H9 (cell line): ENCODE data around the gene MICALL1. TPM values are rescaled to one million over a fixed set of nuclear protein-coding genes. Genes with fewer than 3 reads are reported as not detected.

ENCODE experiments used
- DNase-seq: peaks from one replicate; pipeline ENCODE4 v3.0.0-alpha.2; 2017
- H2AFZ ChIP-seq: one replicate; pipeline ENCODE4 v1.6.1; 2013; ENCODE audit warnings: mild to moderate bottlenecking, low read length, control low read depth, moderate library complexity
- H2AK5ac ChIP-seq: 2 replicates; pipeline ENCODE4 v1.6.1; 2013; ENCODE audit warnings: low read length, control low read depth, mixed read lengths; ENCODE audit not compliant: insufficient read length
- H2BK120ac ChIP-seq: one replicate; pipeline ENCODE4 v1.6.1; 2013; ENCODE audit warnings: low read depth, mild to moderate bottlenecking, low read length, control low read depth, inconsistent platforms; ENCODE audit not compliant: poor library complexity, severe bottlenecking
- H2BK12ac ChIP-seq: 2 replicates; pipeline ENCODE4 v1.6.1; 2013; ENCODE audit warnings: low read length, control low read depth, mixed read lengths, low read depth; ENCODE audit not compliant: insufficient read length
- H2BK15ac ChIP-seq: 2 replicates; pipeline ENCODE4 v1.6.1; 2013; ENCODE audit warnings: low read depth, low read length, control low read depth
- H2BK20ac ChIP-seq: one replicate; pipeline ENCODE4 v1.6.1; 2013; ENCODE audit warnings: low read depth, mild to moderate bottlenecking, low read length, control low read depth, inconsistent platforms; ENCODE audit not compliant: poor library complexity, severe bottlenecking
- H2BK5ac ChIP-seq: 2 replicates; pipeline ENCODE4 v1.6.1; 2013; ENCODE audit warnings: low read length, control low read depth, mixed read lengths; ENCODE audit not compliant: insufficient read length
- H3K14ac ChIP-seq: 2 replicates; pipeline ENCODE4 v1.6.1; 2013; ENCODE audit warnings: low read length, control low read depth; ENCODE audit not compliant: insufficient read depth
- H3K18ac ChIP-seq: 2 replicates; pipeline ENCODE4 v1.6.1; 2013; ENCODE audit warnings: low read depth, mild to moderate bottlenecking, mixed read lengths, low read length, control low read depth; ENCODE audit not compliant: insufficient read length
- H3K23ac ChIP-seq: 2 replicates; pipeline ENCODE4 v1.6.1; 2013; ENCODE audit warnings: low read length, control low read depth, mixed read lengths, low read depth; ENCODE audit not compliant: insufficient read length
- H3K23me2 ChIP-seq: 2 replicates; pipeline ENCODE4 v1.6.1; 2013; ENCODE audit warnings: low read depth, mild to moderate bottlenecking, mixed read lengths, low read length, control low read depth; ENCODE audit not compliant: insufficient read length, poor library complexity, severe bottlenecking
- H3K27ac ChIP-seq: 2 replicates; pipeline ENCODE4 v1.5.1; 2013; ENCODE audit warnings: low read length, control low read depth, mixed read lengths, low read depth; ENCODE audit not compliant: insufficient read length
- H3K27me3 ChIP-seq: 2 replicates; pipeline ENCODE4 v1.6.1; 2013; ENCODE audit warnings: low read length, control low read depth, inconsistent platforms; ENCODE audit not compliant: insufficient read depth
- H3K4ac ChIP-seq: 2 replicates; pipeline ENCODE4 v1.6.1; 2013; ENCODE audit warnings: low read depth, mild to moderate bottlenecking, control low read depth, inconsistent platforms, low read length, moderate library complexity
- H3K4me1 ChIP-seq: 2 replicates; pipeline ENCODE4 v1.6.1; 2013; ENCODE audit warnings: low read length, control low read depth, inconsistent platforms; ENCODE audit not compliant: insufficient read depth
- H3K4me2 ChIP-seq: 2 replicates; pipeline ENCODE4 v1.6.1; 2013; ENCODE audit warnings: low read length, control low read depth, mixed read lengths; ENCODE audit not compliant: insufficient read length, insufficient read depth
- H3K56ac ChIP-seq: 2 replicates; pipeline ENCODE4 v1.6.1; 2013; ENCODE audit warnings: low read depth, mild to moderate bottlenecking, mixed read lengths, low read length, control low read depth; ENCODE audit not compliant: insufficient read length
- H3K79me1 ChIP-seq: 2 replicates; pipeline ENCODE4 v1.6.1; 2013; ENCODE audit warnings: low read depth, mild to moderate bottlenecking, moderate library complexity, low read length, control low read depth, inconsistent platforms; ENCODE audit not compliant: insufficient read depth, poor library complexity, severe bottlenecking
- H3K79me2 ChIP-seq: 2 replicates; pipeline ENCODE4 v1.6.1; 2013; ENCODE audit warnings: low read length, control low read depth, inconsistent platforms; ENCODE audit not compliant: insufficient read depth
- H3K9ac ChIP-seq: 2 replicates; pipeline ENCODE4 v1.6.1; 2013; ENCODE audit warnings: low read length, control low read depth, mixed read lengths; ENCODE audit not compliant: insufficient read length; ENCODE audit errors: extremely low read depth
- H3K9me3 ChIP-seq: one replicate; pipeline ENCODE4 v1.6.1; 2013; ENCODE audit warnings: low read depth, low read length, inconsistent platforms; ENCODE audit not compliant: control insufficient read depth
- H3T11ph ChIP-seq: one replicate; pipeline ENCODE4 v1.6.1; 2013; ENCODE audit warnings: mild to moderate bottlenecking, low read length, control low read depth, inconsistent platforms
- H4K20me1 ChIP-seq: one replicate; pipeline ENCODE4 v1.6.1; 2013; ENCODE audit not compliant: control insufficient read depth, insufficient read length, insufficient read depth
- H4K5ac ChIP-seq: 2 replicates; pipeline ENCODE4 v1.6.1; 2013; ENCODE audit warnings: low read depth, mild to moderate bottlenecking, mixed read lengths, low read length, control low read depth; ENCODE audit not compliant: insufficient read length
- H4K8ac ChIP-seq: replicated peaks from 2 replicates; pipeline ENCODE4 v1.6.1; 2013; ENCODE audit warnings: low read length, control low read depth, mixed read lengths, low read depth; ENCODE audit not compliant: insufficient read length
- H4K91ac ChIP-seq: 2 replicates; pipeline ENCODE4 v1.6.1; 2013; ENCODE audit warnings: low read depth, mild to moderate bottlenecking, moderate library complexity, mixed read lengths, low read length, control low read depth; ENCODE audit not compliant: insufficient read length
- H3K27ac Mint-ChIP-seq, 3 experiments: 2 replicates in 2 of 3; 3 replicates in 1 of 3; pipeline ENCODE4 v1.8.0; 2020 to 2021; ENCODE audit warnings: mixed read lengths in 3 of 3, mild to moderate bottlenecking in 1 of 3, moderate library complexity in 1 of 3
- H3K27me3 Mint-ChIP-seq: 2 replicates; pipeline ENCODE4 v1.8.0; 2021; ENCODE audit warnings: low read depth, mild to moderate bottlenecking, moderate library complexity, mixed read lengths
- H3K36me3 Mint-ChIP-seq, 3 experiments: 2 replicates in 2 of 3; 3 replicates in 1 of 3; pipeline ENCODE4 v1.8.0; 2020 to 2021; ENCODE audit warnings: low read depth in 3 of 3, mixed read lengths in 3 of 3; ENCODE audit not compliant: insufficient read depth in 1 of 3
- H3K4me1 Mint-ChIP-seq, 2 experiments: 2 replicates each; pipeline ENCODE4 v1.8.0; 2020; ENCODE audit warnings: mixed read lengths in 2 of 2
- H3K4me3 Mint-ChIP-seq, 2 experiments: 2 replicates in 1 of 2; 3 replicates in 1 of 2; pipeline ENCODE4 v1.8.0; 2020 to 2021; ENCODE audit warnings: mild to moderate bottlenecking in 2 of 2, mixed read lengths in 2 of 2, moderate library complexity in 1 of 2
- H3K9me3 Mint-ChIP-seq, 2 experiments: 2 replicates in 1 of 2; 3 replicates in 1 of 2; pipeline ENCODE4 v1.8.0; 2020; ENCODE audit warnings: mild to moderate bottlenecking in 2 of 2, mixed read lengths in 2 of 2, moderate library complexity in 1 of 2
- WGBS: extraction: QIAGEN DNeasy Blood & Tissue Kit; methylation state at CpG from one replicate; pipeline ENCODE4 v1.1.7; 2013; ENCODE audit warnings: missing lambda C conversion rate, low lambda C conversion rate, mixed read lengths; ENCODE audit not compliant: insufficient read length; ENCODE audit errors: extremely low coverage; 5-methylcytosine and 5-hydroxymethylcytosine counted together
- total RNA-seq: library from RNA; stranded (reverse); gene quantifications from 2 replicates; pipeline ENCODE4 v1.2.1, GENCODE V29; 2021
- TF ChIP-seq, protein P1 (sequence below): fragments of 200-600 bp; sonication (generic); conservative IDR thresholded peaks from 3 replicates; pipeline ENCODE4 v1.8.0; 2021; ENCODE audit warnings: antibody characterized with exemption, mild to moderate bottlenecking

MICALL1 gene
- total RNA-seq, 1 experiment from 2014 or later = 33.3 TPM

DNA sequence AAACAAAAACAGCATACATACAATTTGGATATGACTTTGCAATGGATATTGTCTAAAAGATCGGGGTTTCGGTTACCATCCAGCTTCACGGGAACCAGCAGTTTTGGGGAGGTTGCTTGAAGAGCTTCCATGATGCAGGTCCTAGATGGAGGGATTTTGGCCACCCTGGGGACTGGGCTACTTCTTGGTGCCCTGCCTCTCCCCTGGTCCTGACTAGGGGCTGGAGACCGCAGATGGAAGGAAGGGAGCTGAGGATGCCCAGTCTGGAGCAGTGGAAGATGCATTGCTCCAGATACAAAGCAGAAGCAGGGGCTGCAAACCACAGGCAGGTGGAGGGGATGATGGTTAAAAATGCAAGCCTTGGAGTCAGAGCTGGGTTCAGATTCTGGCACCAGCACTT is 64.8 kb downstream of the MICALL1 start:
- Mint-ChIP-seq H3K36me3 (peaks cover 15 to 58% (median 49%) of the 10 kb centered on the region in 3 experiments; a peak in 6 of 7 replicates), H3K27ac (peak overlapping the region in 1 of 3 experiments; percentile 80; a peak in 2 of 7 replicates), H3K9me3 (0 out of 5 replicates have a peak, but pooled peaks cover 0 to 3% of the 10 kb centered on the region in 2 experiments), H3K4me3 (no peak overlapping the region; a peak in 1 of 5 replicates), H3K4me1 (peaks cover 32 to 53% of the 10 kb centered on the region in 2 experiments), H3K27me3 (no peaks in the 10 kb centered on the region; the same call in 1 of the 2 replicates)
- WGBS = no CpG with 5 or more reads among the region's 4 CpGs
- Histone ChIP-seq H3K9me3 (no peaks in the 10 kb centered on the region), H3K4me2 (no peak overlapping the region), H3K56ac (no peak overlapping the region), H4K8ac (no peak overlapping the region), H2AFZ (no peak overlapping the region), H3K14ac (no peak overlapping the region), H3K79me1 (no peaks in the 10 kb centered on the region), H4K5ac (no peak overlapping the region), H3K27ac (no peak overlapping the region), H2BK5ac (no peak overlapping the region), H2BK15ac (no peak overlapping the region), H3K27me3 (no peaks in the 10 kb centered on the region), H3K18ac (no peak overlapping the region), H3T11ph (no peak overlapping the region), H2BK120ac (no peak overlapping the region), H3K23me2 (no peaks in the 10 kb centered on the region), H3K4me1 (no peaks in the 10 kb centered on the region; the same call in 1 of the 2 replicates), H2AK5ac (no peak overlapping the region), H3K79me2 (no peaks in the 10 kb centered on the region), H2BK12ac (no peak overlapping the region), H3K23ac (no peak overlapping the region), H4K20me1 (peaks cover 3% of the 10 kb centered on the region), H4K91ac (no peak overlapping the region), H3K9ac (no peak overlapping the region), H3K4ac (no peak overlapping the region), H2BK20ac (no peak overlapping the region)
- DNase-seq = no peak
- TF ChIP-seq, protein P1, sequence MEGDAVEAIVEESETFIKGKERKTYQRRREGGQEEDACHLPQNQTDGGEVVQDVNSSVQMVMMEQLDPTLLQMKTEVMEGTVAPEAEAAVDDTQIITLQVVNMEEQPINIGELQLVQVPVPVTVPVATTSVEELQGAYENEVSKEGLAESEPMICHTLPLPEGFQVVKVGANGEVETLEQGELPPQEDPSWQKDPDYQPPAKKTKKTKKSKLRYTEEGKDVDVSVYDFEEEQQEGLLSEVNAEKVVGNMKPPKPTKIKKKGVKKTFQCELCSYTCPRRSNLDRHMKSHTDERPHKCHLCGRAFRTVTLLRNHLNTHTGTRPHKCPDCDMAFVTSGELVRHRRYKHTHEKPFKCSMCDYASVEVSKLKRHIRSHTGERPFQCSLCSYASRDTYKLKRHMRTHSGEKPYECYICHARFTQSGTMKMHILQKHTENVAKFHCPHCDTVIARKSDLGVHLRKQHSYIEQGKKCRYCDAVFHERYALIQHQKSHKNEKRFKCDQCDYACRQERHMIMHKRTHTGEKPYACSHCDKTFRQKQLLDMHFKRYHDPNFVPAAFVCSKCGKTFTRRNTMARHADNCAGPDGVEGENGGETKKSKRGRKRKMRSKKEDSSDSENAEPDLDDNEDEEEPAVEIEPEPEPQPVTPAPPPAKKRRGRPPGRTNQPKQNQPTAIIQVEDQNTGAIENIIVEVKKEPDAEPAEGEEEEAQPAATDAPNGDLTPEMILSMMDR = no peak
